HG03060 (cell line): Measurements from ENCODE around the gene OPN4.
"Not testable (repeated sequence)": the region's sequence is repeated elsewhere in the genome, so short reads cannot be mapped to it uniquely, and the experiment has no call there.

Experiments
- ATAC-seq: cut with Tn5 transposase; IDR thresholded peaks from one replicate; pipeline ENCODE4 v1.9.1; 2021; ENCODE audit warnings: low read depth, moderate number of reproducible peaks; ENCODE audit not compliant: unreplicated experiment

OPN4 gene, protein sequence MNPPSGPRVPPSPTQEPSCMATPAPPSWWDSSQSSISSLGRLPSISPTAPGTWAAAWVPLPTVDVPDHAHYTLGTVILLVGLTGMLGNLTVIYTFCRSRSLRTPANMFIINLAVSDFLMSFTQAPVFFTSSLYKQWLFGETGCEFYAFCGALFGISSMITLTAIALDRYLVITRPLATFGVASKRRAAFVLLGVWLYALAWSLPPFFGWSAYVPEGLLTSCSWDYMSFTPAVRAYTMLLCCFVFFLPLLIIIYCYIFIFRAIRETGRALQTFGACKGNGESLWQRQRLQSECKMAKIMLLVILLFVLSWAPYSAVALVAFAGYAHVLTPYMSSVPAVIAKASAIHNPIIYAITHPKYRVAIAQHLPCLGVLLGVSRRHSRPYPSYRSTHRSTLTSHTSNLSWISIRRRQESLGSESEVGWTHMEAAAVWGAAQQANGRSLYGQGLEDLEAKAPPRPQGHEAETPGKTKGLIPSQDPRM

DNA sequence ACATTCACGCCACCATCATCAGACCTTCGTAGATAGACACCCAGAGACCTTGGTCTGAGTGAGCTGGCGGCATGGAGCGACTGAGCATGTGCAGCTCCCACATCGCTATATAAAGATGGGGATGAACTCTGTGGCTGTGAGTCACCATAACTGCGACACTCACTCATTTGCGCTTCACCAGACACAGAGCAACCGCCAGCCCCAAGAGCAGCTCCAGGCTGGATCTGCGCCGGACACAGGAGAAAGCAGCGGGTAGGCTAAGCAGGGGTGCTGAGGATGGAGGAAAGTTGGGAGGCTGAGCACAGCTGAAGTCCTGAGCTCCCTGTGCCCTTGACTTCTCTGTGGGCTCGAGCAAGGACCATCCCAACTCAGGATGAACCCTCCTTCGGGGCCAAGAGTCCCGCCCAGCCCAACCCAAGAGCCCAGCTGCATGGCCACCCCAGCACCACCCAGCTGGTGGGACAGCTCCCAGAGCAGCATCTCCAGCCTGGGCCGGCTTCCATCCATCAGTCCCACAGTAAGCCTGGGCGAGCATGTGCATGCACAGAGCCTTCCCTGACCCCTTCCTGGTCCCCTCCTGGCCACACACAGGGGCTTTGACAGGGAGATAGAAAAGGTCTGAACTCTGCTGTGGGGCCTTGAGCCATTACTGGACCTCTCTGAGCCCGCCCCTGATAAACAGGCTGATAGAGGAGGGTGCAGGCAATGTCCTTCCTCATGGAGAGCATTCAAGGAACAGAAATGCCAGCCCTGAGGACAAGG lies at the start of gene OPN4:
OPN4 (plus strand) TSS at position 137 of the 762 bp plus-strand sequence; CDS start at position 374, 237 bp downstream.
- ATAC-seq: no peak

DNA sequence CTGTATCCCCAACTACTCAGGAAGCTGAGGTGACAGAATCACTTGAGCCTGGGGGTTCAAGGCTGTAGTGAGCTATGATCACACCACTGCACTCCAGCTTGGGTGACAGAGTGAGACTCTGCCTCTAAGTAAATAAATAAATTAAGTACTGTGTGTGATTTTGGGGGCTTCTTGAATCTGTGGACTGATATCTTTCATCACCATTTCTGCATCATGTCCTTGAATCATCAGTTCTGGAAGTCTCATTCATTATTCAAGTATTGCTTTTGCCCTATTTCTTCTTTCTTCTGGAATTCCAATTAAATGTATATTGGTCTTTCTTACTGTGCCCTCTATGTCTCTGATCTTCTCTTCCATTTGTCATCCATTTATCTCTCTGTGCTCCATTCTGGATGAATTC lies 46.7 kb upstream of the OPN4 start:
- no peak for ATAC-seq

DNA sequence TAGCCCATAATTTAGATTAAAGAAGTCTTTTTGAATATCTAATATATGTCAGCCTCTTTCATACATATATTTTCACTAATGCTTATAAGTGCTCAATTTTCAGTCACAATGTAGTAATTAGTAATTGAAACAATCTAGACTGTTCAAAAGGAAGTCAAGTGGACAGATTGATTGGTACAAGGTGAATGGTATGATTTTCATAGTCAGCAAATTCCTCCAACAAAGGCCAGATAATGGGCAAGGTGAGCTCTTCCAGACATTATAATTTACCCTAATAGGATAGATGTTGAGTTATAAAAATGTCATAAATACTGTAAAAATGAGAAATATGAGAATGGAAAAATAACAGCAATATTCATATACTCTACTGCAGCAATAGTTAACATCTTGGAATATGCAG lies 44.4 kb upstream of the OPN4 start:
- no peak for ATAC-seq

DNA sequence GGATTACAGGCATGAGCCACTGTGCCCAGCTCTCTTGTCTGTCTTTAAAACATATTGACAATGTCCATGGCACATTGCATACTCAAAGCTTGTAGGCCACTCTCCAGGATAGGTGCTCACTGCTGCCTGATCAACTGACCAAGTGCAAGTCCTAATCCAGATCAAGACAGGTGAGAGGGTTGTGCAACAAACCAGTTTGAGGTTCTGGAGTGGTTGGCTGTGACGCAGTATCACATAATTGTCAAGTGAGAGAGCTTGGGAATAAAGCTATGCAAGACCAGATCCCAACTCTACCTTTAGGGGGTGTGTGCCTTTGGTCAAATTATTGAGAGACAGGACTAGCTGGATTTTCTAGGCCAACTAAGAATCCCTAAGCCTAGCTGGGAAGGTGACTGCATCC lies 43.0 kb upstream of the OPN4 start:
- ATAC-seq: no peak

DNA sequence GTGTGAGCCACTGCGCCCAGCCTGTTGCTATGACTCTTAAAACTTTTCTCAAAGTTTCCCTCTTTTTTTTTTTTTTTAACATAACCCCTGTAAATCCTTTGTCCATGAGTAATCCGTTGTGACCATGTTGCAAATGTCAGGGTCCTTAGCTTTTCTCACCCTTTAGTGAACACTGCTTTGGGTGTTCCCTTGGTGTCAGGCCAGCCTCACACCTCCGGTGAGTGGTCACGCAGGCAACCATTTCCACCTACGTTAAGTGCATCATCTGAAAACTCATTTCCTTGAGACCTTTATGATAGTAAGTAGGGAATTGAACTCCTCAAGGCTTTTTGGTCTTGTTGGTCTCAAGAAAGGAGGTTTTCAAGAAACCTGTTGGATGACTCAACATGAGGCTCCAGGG lies 41.3 kb upstream of the OPN4 start:
- ATAC-seq: no peak

DNA sequence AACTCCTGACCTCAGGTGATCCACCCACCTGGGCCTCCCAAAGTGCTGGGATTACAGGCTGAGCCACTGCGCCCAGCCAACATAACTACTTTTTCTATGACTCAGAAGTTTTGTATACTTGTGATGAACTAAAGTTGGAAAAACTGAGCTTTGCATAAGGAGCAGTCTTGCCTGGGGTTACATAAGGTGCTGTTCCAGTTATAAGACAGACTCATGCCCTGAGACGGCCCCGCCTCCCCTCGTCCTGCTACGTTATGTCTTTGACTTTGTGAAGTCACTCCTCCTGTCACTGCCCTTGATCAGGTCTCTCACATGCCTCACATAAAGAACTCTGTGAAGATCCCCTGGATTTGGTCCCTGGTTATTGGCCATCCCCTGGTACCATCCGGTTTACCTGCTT lies 40.4 kb upstream of the OPN4 start:
- no peak for ATAC-seq

DNA sequence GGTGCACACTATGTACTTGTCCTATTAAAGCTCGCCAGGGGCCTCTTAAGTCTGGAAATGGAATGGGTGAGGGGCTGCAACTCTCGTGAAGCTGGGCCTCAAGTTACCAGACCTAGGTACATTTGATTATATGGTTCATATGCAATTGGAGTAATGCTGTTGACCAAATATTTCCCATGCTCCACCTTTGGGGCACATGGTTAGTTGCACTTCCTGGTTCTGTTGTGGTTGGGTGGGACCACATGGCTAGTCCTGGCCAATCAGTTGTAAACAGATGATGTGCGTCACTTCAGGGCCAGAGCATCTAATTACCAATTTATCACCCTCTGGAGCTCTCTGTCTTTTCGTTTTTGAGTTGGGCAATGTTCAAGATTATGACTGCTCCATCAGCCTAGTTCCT lies 39.5 kb upstream of the OPN4 start:
- no peak for ATAC-seq

DNA sequence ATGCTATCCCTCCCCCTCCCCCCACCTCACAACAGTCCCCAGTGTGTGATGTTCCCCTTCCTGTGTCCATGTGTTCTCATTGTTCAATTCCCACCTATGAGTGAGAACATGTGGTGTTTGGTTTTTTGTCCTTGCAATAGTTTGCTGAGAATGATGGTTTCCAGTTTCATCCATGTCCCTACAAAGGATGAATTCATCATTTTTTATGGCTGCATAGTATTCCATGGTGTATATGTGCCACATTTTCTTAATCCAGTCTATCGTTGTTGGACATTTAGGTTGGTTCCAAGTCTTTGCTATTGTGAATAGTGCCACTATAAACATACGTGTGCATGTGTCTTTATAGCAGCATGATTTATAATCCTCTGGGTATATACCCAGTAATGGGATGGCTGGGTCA lies 37.1 kb upstream of the OPN4 start:
- not testable (repeated sequence) for ATAC-seq

DNA sequence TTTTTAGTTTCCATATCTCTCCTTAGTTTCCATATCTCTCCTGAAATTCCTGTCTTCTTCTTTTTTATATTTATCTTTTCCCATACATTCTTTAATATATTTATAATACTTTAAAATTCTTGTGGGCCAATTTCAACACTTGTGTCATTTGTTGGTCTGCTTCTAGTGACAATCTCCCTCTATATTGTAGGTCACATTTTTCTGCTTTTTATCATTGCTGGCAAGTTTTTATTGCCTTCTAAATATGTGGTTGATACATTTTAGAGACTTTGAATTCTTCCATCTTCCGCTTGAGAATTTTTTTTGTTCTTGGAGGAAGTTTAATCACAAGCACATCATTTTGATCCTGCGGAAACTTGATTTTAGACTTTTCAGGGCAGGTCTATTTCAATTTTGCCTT lies 26.0 kb upstream of the OPN4 start:
- no peak for ATAC-seq

DNA sequence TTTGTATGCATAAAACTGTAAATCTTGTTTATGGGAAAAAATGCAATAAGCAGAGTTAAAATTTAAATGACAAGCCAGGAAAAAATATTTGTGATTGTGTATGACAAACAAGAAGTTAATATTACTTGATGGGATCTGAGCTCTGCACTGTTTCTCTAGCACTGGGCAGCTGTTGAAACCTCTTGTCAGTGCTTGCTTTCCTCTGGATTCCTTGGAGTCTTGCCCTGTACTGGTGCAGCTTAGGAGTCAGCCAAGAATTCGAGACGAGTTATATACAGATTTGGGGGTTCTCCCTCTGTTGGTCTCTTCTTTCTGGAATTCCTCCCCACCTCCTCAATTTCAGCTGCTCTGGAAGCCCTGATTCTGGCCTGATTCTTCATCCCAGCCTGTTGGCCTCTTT lies 24.3 kb upstream of the OPN4 start:
- no peak for ATAC-seq

DNA sequence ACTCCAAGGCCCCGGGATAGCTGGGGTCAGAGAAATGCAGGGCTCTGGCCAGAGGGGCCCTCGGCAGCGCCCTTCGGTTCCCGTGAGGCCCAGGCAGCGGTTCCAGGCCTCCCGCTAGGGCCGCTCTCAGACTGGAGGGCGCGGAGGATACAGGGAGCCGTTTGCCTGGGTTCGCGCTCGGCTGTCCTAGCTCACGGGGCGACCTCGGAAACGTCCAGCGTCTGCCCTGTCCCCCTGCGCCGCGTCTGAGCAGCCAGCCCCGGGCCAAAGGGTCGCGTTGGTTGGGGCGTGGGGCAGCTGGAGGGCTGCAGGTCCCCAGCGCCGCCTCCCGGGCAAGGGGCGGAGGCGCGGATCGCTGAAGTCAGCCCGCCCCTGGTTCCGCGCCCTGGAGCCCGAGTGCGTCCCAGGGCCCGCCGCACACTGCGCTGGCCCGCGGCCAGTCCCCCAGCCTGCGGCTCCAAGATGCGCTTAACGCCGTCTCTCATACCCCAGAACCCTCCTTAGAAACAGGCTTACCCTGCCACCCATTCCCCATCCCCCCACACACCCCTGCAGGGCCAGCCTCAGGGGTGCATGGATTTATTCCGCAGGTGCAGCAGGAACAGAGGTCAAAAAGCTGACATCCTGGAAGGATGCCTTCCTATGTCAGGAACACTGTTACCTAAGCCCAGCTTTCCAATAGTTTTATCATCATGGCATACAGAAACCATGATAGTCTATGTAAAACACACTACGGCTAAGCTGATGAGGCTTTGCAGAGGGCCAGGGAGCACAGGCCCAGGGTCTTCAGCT lies 22.1 kb upstream of the OPN4 start:
- no peak for ATAC-seq

DNA sequence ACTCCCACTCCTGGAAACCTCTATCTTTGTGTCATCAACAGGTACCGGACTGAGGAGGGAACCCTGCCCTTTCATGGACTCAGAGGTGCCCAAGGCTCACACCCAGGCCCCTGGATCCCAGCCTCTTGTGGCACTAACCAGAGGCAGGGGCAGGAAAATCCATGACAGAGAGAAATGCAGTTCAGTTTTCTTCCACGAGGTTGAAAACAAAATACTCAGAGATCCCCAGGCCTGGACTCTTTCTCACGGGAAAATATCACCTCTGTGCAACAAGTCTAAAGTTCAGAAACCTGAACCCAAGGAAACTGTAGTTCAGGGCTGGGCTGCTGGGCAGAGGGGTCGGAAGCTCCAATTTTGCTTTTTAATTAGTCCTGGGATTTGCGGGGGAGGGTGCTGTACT lies 21.4 kb upstream of the OPN4 start:
- no peak for ATAC-seq

DNA sequence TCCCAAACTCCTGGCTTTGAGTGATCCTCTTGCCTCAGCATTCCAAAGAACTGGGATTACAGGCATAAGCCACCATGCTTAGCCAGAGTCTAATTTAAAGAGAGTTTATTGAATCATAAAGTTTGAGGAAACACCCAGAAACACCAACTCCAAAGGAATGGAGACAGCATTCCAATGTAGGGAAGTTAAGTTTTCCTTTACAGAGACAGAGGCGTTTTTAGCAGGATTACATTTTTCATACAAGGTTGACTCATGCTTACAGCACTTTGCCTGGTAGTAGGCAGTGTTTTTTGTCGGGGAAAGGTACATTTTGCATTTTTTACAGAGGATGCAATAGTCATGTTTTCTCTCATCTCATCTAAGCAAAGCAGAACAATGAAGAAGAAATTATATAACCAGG lies 18.9 kb upstream of the OPN4 start:
- ATAC-seq: no peak

DNA sequence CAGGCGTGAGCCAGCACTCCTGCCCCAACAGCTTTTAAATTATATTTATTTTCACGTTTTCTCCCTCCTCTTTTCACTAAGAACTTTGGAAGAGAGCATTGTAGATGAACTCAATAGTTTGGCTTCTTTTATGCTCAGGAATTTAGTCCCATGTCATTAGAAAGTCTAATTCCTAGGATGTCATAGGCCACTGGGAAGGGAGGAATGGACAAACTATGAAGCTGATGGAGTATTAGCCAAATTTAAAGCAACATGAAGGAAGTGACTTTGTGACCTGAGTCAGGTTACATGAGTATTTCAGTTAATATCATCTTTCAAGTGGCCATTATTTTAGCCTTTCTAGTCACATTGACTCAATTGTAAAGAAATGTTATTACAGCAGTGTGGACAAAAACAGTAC lies 18.0 kb upstream of the OPN4 start:
- ATAC-seq: no peak

DNA sequence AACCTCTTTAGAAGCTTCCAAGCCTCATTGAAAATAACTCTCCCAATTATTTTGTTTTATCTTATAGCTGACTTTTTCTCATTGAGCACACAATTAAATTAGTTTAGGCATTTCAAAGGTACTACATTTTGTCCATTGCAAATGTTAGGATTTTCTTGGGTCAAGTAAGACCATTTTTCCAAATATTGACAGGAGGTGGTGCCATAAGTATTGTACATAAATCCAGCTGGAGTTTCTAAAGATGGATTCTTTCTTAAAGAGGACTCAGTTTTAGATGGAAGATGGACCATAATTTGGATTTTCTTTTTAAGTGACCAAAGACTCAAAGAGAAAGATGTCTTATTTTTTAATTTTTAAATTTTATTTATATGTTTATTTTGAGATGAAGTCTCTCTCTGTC lies 12.3 kb upstream of the OPN4 start:
- no peak for ATAC-seq

DNA sequence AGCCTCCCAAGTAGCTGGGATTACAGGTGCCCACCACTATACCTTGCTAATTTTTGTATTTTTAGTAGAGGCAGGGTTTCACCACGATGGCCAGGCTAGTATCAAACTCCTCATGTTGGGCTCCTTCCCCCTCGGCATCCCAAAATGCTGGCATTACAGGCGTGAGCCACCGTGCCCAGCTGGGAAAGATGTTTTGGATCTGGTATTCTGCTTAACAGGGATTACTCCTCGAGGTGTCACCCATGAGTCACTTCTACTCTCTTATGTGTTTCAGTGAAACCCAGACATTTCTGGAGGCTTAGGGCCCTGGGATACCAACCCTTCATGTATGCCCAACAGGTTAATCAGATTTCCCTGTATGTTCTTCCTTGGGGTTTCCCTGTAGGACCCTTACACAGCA lies 11.8 kb upstream of the OPN4 start:
- ATAC-seq: no peak

DNA sequence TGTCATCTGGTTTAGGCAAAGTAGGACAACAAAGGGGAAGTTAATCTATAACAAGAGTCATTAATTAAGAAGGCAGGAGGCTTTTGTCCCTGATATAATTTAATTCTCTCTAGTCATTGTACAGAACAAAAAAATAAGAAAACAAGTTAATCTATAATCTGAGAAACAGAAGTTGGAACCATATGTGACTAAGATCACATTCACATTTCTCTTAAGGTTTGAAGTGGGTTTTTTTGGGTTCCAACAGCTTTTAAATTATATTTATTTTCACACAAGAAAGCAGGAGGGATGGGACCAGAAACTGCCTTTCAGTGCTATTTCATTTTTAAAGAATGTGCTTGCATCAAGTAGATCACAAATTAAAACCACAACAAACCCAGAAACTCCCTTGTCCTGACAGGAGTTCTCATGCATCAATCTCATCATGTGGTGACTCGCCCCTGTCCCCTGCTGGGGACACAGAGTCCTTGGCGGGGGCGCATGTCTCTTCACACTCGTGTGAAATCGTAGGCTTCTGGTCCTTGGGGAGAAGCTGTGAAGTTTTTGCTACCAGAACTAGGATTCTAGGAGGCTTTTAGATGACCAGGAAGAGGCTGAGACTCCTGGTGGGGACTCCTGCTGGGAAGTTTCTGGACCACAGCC lies 10.1 kb upstream of the OPN4 start:
- no peak for ATAC-seq

DNA sequence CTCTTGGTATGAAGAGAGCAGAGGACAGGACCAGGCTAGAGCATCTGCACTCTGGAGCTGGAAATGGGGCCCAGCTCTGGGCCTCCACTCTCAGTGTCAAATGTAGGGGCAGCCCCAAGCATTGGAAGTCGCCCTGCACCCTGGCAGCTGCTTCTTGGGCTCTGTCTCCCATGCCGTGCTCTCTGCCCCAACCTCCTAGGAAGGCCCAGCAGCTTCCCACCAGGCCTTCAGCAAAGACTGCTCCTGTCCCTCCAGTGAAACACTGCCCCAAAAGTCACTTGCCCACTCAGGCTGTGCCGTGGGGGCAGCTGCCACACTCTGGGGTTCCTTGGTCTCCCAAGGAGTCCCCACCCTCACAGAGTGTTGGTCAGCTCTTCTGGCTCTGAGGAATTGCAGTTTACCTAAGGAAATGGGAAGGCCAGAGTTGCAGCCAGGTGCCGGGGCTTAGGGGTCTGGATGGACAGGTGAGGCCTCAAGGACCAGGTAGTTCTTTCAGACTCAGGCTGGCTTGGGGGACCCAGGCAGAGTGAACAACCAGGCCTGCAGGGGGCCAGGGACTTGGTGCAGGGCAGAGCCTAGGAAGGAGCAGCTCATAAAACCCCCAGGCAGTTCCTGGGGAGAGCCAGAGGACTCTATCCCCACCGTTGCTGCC lies 9.4 kb upstream of the OPN4 start:
- no peak for ATAC-seq

DNA sequence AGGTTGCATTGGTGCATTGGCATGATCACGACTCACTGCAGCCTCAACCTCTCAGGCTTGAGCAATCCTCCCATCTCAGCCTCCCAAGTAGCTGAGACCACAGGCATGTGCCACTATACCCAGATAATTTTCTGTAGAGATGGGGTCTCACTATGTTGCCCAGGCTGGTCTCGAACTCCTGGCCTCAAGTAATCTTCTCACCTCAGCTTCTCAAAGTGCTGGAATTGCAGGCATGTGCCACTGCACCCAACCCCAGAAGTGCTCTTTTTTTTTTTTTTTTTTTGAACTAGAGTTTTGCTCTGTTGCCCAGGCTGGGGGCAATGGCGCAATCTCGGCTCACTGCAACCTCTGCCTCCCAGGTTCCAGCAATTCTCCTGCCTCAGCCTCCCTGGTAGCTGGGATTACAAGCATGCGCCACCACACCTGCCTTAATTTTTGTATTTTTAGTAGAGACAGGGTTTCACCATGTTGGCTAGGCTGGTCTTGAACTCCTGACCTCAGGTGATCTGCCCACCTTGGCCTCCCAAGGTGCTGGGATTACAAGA lies 8.7 kb upstream of the OPN4 start:
- ATAC-seq: not testable (repeated sequence)

DNA sequence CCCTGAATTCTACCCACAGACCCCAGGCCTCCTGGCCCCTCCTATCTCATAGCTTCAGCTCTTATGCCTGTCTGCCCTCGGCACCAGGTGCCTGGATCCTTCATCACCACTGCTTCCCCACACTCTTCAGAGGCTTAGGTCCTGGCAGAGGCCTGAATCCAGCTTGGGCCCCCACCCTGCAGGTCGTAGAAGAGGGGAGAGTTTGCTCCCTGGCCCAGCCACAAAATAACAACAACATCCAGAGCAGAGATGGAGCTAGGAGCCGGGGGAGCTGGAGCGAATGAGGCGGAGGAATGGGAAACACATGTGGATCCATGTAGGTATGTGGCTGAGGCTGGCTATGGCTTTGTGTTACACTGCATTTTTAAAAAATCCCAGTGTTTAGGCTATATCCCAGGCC lies 7.8 kb upstream of the OPN4 start:
- no peak for ATAC-seq
